Cortex of kidney (tissue), 1 donor: ENCODE data around the gene UBALD1.

Source experiments
- DNase-seq: peaks from one replicate; lab custom pipeline; 2025; lab: John Stamatoyannopoulos, UW

The UBALD1 gene

DNA sequence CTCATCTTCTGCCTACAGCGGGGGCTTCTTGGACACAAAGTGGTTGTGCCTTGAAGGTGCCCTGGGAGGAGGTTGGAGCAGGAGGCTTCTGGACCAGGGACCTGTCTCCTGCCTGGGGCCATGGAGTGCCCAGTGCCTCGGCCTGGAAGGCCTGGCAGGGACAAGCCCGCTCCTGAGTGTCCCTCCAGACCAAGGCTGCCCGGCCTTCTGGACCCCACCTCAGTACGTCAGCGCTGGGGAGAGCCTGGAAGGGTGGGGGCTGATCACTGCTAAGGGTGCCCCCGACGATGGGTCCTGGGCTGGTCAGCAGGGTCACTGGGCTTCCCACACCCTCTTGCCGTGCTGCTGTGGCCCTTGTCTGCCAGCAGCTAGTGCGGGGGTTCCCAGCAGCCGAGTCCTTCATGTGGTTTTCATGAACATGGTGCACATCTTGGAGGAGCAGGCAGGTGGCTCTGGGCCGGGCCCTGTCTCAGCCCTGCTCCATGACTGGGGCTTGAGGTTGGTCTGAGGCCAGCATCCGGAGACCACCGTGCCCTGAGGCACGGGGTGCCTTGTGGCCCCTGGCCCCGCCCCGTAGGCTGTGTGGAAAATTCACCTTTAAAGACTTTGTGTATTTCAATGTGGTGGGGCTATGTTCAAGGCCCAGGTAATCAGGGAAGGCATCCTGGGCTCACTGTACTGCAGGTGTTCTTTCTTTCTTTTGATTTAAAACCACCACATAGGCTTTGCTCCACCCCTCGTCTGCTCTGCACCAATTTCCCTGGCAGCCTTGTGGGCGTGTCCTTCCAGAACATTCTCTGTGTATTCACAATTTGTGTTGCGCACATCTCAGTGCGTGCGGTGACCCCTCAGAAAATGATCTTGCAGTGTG is 32.3 kb upstream of the UBALD1 start:
- DNase-seq = no peak

DNA sequence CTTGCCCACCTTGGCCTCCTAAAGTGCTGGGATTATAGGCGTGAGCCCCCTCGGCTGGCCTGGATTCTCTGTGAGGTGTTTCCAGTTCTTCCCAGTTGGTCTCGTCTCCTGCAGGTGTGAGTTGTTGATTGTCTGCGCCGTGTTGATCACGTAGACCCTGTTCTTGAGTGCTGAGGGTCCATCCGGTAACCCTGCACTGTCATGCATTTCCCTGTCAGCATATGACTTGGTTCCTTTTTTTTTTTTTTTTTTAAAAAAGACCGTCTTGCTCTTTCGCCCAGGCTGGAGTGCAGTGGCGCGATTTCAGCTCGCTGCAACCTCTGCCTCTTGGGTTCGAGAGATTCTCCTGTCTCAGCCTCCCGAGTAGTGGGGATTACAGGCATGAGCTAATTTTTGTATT is 27.2 kb upstream of the UBALD1 start:
- no peak for DNase-seq

DNA sequence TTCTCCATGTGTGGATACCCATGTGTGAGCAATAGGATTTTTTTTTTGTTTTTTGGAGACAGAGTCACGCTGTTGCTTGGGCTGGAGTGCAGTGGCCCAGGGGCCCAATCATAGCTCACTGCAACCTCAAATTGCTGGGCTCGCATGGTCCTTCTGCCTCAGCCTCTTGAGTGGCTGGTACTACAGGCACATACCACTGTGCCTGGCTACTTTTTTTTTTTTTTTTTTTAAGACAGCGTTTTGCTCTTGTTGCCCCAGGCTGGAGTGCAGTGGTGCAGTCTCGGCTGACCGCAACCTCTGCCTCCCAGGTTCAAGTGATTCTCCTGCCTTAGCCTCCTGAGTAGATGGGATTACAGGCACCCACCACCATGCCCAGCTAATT is 26.6 kb upstream of the UBALD1 start:
- DNase-seq = no peak

DNA sequence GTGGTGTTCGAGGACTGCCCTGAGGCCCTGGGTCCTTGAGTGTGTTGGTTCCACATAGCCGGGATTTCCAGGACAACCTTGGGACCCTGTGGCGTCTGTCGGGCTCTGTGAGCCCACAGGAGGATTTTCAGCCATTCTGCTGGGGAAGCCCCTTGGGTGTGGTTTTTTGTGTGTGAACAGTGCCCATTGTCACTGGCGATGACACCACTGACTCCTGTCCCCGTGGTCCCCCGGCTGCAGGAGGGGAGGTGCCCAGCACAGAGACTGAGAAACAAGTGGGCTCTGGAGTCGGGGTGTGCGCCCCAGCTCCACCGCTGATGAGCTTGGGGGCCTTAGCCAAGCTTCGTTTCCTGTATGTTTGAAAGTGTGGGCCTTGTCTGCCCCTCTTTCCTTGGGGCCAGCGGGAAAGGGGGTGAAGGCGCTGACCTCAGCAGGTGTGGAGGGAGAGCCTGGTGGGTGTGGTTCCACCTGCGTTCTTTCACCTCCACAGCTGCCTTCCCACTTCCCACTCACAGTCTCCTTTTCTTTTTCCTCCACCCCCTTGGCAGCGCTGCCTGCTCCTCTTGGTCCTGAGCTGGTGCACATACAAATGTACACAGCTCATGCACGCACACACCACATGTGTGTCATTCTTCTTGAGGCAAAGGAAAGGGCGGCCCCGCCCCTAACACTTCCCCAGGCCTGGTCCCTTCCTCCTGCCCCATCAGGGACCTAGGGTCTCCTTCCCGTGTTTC is 26.1 kb upstream of the UBALD1 start:
- no peak for DNase-seq

DNA sequence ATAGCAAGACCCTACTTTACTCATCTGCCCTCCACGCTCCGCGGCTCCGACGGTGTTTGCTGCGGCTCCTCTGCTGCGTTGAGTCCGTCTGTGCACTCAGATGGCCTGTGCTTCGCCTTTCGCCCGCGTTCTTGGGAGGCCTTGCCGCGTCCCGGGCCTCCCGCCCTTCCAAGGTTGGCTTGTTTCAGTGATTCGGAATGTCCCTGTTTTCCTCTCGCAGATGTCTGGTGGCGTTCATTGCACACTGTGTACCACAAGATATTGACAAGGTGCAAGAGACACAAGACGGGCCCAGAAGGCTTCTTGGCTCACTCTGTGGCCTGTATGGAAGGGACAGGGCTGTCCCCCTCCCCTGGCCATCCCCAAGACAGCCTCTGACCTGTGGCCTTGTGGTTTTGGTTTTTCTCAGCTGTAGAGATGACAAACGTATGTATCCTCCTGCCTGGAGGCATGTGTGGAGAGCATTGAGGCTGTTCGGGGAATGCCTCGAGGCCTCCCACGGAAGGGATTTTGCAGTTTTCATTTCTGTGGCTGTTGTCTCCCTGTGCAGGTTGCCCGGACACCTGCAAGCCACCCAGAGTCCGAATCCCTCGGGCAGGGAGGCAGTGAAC is 25.3 kb upstream of the UBALD1 start:
- no peak for DNase-seq

DNA sequence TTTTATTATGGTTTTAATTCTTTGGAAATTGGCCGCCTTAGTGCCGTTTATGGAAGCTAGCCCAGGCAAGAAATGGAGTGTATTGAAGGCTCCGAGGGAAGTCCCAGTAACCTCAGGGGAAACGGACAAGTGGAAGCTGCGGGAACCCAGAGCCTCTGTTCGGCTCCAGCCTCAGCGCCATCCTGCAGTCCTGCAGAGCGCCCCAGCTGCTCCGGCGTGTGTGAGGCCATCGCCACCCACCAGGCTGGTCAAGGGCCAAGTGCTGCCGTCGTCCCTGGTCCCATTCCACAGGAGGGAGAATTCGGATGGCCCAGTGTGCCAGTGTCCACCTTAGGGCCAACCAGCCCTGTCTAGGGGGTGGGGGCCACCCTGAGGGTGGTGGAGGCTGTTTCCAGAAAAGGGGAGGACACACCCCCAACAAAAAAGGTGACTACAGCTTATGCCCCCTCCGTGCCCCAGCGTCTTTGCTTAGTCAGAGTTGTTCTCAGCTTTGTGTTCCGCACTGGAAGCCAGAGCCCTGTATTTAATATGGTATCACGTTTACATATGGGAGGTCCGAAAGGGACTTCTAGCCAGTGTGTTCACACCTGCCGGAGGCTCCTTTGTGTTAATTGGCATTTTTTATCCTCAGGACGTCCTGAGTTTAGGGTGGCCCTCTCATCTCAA is 22.9 kb upstream of the UBALD1 start:
- DNase-seq = no peak

DNA sequence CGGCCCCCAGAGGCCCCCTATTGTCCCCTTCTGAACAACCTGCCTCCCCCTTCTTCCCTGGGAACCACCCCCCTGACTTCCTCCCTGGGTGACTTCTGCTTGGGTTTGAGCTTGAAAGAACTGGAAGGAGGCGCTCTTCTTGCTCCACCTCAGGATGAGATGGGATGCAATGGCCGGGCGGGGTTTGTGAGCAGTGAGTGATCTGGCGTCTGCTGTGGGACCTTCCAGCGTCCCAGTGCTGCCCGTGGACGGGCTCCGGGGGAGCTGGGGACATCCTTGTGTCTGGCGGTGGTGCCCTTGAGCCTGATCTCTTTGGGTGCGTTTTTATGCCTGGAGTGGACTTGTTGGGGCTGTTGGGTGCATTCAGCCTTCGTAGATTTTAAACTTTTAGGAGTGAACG is 21.5 kb upstream of the UBALD1 start:
- DNase-seq = no peak

DNA sequence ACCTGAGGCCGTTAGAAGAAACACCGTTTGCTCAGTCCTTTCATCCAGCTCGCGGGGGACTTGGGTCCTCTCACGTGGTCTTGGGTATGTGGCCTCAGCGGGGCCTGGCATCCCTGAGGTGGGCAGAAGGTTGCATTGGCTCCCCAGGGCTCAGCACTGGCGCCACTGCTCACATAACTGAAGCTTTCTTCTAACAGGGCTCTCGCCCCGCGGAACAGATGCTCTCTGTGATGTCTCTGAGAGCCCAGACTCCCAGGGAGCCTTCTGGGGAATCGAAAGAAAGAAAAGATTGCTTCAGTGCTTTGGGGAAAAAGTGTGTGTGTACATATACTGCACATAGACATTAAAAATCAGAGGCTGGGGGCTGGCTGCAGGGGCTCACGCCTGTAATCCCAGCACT is 20.1 kb upstream of the UBALD1 start:
- no peak for DNase-seq

DNA sequence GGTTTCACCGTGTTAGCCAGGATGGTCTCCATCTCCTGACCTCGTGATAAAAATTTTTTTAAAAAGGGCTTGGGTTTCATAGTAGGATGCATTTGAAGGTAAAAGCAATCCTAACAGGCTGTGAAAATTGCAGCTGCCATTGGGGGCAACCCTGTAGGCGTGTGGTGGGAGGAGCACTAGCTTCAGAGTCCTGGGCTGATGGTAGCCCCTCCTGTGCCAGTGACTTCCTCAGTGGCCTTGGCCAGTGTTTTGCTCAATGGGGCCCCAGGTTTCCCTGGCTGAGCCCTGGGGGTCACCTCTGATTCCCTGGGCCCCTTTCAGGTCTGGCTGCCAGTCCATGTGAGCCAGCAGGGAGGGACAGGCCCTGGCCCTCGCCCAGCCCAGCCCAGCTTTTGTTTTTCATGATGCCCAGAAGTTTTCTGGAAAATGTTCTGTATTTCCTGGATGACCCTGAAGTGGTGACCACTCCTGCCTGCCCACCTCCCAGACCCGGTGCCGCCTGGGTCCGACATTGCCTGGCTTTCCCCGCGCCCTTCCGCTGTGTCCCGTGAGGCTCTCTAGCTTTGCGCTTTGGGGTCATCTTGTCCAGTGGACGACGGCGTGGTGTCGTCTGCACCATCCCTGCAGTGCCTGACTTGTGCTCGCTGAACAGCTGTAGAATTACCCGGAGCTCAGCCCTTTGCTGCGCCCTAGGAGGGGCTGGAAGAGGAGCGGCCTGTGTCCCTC is 19.4 kb upstream of the UBALD1 start:
- no peak for DNase-seq

DNA sequence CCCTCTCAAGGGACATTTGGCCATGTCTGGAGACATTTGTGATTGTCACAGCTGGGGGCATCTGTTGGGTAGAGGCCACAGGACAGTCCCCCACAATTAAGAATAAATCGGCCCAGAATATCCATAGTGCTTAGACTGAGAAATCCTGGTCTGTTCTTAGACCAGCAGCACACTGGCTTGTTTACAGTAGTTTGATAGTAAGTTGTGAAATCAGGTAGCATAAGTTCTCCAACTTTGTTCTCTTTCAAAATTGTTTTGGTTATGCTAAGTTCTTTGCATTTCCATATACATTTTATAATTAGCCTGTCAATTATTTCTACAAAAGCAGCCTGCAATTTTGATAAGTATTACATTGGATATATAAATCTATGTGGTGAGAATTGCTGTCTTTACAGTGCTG is 16.8 kb upstream of the UBALD1 start:
- DNase-seq = no peak

DNA sequence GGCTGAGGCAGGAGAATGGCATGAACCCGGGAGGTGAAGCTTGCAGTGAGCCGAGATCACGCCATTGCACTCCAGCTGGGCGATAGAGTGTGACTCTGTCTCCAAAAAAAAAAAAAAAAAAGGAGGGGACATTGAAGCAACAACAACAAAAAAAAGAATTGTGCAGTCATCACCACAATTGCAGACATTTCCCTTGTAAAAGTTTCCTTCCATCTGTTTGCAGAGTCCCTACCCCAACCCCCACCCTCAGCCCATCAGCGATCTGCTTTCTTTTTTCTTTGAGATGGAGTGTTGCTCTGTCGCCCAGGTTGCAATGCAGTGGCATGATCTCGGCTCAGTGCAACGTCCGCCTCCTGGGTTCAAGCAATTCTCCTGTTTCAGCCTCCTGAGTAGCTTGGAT is 13.6 kb upstream of the UBALD1 start:
- no peak for DNase-seq

DNA sequence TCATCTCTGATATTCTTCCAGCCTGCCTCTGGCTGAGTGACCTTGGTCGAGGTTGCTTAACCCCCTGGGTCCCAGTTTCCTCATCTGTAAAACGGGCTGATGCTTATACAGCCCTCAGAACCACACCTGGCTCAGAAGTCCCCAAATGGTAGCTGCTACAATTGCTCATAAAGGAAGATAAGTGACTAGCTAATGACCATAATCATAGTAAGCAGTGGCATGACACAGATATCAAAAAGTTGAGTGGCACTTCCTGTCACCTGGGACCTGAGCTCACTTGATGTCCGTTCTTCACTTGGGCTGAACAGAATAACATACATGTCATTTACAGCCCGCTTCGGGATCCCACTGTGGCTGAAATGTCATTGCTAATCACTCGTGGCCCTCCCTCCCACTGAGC is 11.7 kb upstream of the UBALD1 start:
- no peak for DNase-seq

DNA sequence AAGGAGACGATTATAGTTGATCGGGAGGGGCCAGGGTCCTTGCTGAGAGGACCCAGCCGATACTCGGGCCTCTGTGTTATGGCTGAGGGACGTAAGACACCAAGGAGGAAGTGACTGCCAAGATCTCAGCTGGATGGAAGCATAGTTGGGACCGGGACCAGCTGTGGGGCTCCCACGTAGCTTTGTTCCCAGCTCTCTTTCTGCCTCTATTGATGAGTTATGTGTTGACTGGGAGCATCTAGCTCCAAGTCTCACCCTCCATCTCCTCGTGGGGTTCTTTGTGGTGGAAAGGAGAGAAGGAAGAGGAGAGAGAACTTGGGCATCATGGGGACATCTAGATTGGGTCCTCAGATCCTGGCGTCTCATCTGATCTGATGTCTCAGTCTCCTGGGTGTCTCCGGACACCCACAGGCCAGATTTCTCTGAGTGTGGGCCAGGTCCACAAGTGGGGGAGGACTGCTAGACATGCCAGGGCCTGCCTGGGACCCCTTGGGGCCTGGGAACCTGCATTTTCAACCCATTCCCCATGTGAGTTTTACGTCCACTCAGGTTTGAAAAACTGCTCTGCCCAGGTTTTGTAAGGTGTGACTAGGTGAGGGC is 11.0 kb upstream of the UBALD1 start:
- no peak for DNase-seq

DNA sequence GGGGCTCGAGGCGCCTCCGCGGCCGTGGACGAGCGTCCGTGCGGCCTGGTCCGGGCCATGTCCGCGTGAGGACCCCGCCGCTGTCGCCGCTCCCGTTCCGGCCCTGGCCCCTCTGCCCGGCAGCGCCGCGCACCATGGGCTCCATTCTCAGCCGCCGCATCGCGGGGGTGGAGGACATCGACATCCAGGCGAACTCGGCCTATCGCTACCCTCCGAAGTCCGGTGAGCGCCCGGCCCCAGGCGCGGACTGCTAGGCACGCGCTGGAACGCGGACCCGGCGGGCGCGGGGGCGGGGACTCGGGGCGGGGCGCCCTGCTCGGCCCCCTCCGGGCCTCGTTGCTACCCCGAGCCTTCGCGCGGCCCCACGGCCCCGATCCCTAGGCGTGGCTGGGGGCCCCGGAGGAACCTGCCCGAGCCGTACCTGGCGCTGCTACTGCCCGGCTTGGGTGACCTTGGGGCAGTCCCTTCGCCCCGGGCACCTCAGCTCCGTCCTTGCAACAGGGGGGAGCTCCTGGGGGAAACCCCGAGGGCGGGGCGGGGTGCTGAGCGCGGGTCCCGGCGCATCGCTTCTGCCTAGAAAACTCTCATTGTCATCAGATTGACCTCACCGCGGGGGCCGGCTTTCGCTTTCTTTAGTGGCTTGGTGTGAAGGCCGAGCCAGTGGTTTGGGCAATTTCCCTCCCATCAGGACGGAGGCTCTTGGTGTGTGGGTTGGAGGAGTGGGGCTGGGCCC is 10.3 kb upstream of the UBALD1 start:
- DNase-seq = no peak

DNA sequence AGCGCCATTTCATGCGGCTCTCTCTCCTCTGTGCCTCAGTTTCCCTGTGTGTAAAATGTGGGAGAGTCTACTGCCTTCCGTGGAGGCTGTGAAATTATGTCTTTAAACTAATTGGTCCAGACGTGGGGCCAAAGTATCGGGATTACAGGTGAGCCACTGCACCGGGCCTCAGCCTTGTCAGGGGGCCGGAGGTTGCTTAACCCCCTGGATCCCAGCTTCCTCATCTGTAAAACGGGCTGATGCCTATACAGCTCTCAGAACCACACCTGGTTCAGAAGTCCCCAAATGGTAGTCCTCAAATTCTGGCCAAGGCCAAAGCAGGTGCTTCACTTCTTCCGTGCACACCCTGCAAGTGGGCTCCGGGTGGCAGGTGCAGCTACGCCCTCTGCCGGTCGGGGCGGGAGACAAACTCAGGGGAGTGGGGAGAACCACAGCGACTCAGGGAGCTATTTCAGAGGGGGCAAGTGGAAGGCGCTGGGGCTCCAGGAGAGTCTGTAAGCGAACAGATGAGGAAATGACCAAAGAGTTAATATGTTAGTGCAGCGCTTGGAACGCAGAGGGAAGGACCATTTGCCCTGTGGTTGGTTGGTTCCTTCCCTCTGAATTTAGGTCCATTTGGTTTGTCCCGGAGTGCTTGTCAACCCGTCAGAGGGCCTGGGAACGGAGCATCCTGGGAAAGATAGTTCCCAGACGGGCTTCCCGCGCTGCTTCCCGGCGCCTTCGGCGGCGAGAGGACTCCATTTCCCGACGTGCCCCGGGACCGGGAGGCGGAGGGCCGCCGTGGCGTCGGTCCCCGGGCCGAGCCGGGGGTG is 9.5 kb upstream of the UBALD1 start, which contains the start of gene MGRN1:
TSS of gene MGRN1 (plus strand) at position 812 of the 812 bp plus-strand sequence. CDS start 135 bp downstream, outside the sequence.
- DNase-seq = no peak

DNA sequence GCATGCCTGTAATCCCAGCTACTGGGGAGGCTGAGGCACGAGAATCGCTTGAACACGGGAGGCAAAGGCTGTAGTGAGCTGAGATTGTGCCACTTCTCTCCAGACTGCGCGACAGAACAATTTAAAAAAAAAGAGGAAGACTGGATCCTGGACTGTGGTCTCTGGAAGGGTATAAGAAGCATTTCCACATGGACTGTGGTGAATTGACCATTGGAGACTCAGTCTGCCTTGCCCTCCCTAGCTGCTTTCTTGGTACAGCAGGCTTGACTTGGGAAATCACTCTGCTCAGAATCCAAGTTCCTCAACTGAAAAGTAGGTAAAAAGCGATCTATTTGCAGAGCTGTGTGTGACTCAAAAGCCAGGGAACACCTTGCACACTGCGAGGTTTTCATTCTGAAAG is 8.9 kb upstream of the UBALD1 start:
- DNase-seq = no peak

DNA sequence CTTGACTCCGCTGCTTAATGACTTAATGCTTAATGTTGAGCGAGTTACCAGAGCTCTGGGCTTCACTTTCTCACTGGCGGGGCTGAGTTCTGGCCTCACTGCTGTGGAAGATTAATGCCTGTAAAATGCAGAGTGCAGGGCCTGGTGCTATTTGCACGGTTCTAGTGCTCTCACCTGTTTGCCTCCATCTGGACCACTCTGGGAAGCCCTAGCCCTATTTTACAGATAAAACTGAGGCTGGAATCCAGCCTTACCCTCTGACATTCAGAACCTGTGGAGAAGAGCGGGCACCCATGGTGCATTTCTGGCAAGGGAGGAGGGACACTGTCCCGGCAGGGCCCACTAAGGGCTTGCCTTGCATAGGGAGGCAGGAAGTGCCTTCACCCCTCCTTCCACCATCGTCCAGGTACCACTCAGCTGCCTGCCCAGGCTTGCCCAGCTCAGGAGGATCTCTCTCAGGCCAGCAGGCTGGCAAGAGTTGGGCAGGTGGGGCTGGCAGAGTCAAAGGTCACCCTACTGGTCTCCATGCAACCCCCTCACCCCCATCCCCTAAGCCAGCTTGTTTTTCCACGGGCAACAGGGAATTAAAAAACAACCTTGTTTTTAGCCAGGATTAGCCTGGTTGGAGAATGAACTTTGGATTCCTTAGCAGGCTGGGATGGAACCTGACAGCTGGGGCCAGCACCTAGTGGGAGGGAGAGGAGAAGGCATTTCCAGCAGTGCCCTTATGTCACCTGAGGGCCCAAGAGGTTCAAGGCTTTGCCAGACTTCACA is 4.1 kb upstream of the UBALD1 start:
- DNase-seq = no peak

DNA sequence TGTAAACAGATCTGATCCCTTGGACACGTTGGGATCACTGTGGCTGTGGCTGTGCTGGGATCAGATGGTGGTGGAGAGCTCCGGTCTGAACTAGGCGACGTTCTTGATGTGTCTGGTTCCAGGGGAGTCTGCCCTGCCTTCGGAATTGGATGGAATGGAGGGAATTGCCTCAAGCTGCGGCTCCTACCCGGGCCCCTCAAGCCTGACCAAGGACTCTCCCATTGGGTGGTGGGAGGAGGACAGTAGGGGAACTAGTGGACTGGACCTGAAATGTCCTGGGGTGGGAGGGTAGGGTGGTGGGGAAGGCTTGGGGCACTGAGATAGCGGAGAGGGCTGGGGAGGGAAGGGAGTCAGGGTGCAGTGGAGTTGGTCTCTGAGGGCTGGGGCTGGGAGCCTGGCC is 3.2 kb upstream of the UBALD1 start:
- no peak for DNase-seq
